VCaP (cell line): ENCODE results near the gene SV2B.

Experiments used
- H3K27ac ChIP-seq: fragments of 450-650 bp; 2 replicates; pipeline ENCODE4 v1.5.1; 2017
- CTCF ChIP-seq: fragments of 450-650 bp; conservative IDR thresholded peaks from 2 replicates; pipeline ENCODE4 v1.5.1; 2017; ENCODE audit warnings: mild to moderate bottlenecking, moderate library complexity

The SV2B gene

GRCh38 chr15:91108421-91108820, 8.4 kb downstream of the SV2B start:
- no peak for TF ChIP-seq CTCF
- no peak overlapping the region for H3K27ac ChIP-seq

- no peak for TF ChIP-seq CTCF
- H3K27ac ChIP-seq, result no peak overlapping the region
Observed at GRCh38 chr15:91109885-91110284, 9.8 kb downstream of the SV2B start.

GRCh38 chr15:91110407-91110806, 10.3 kb downstream of the SV2B start:
- no peak overlapping the region for H3K27ac ChIP-seq
- no peak for TF ChIP-seq CTCF

- TF ChIP-seq CTCF, result no peak
- no peak overlapping the region for H3K27ac ChIP-seq
Observed at GRCh38 chr15:91113030-91113429, 13.0 kb downstream of the SV2B start.

GRCh38 chr15:91114301-91114700, 14.2 kb downstream of the SV2B start:
- H3K27ac ChIP-seq, result no peak overlapping the region
- no peak for TF ChIP-seq CTCF

GRCh38 chr15:91116113-91117067, 16.3 kb downstream of the SV2B start:
- H3K27ac ChIP-seq, result peak overlapping the region; percentile 11
- TF ChIP-seq CTCF, result no peak

- no peak for TF ChIP-seq CTCF
- H3K27ac ChIP-seq, result no peak overlapping the region
Observed at GRCh38 chr15:91117375-91117774, 17.3 kb downstream of the SV2B start.
